A549 (cell line): ENCODE data around the gene NFATC3. TPM values are rescaled to one million over a fixed set of nuclear protein-coding genes. Genes with fewer than 3 reads are reported as not detected.

Source experiments
- ATAC-seq, 2 experiments: fragments of 200-7000 bp in 1 of 2; fragments of >200 bp in 1 of 2; cut with Nextera tagmentation in 1 of 2; cut with Tn5 transposase in 1 of 2; 3 replicates each; pipeline versions ENCODE4 v1.8.0 to v1.9.1; 2018 to 2020; ENCODE audit warnings: mild to moderate bottlenecking in 1 of 2, moderate library complexity in 1 of 2
- CTCF ChIA-PET: fragments of 300-600 bp; sonication (Branson Sonifier 250); formaldehyde crosslinking; extraction: SDS; loops from one replicate; lab custom pipeline; 2021; ENCODE audit warnings: antibody characterized with exemption, inconsistent platforms; lab: Yijun Ruan, JAX
- POLR2A ChIA-PET: fragments of 350-600 bp; formaldehyde crosslinking; extraction: SDS; loops from one replicate; lab custom pipeline; 2021; ENCODE audit warnings: antibody characterized with exemption, inconsistent platforms; lab: Yijun Ruan, JAX
- DNase-seq, 2 experiments: peaks; one replicate each; pipeline versions ENCODE4 v3.0.0 to v3.0.0-alpha.2; 2011 to 2016; ENCODE audit warnings: low read depth in 1 of 2, low spot score in 1 of 2
- FAIRE-seq: peaks from 2 replicates; lab custom pipeline; 2011; peaks lifted over from hg19 to GRCh38; lab: Jason Lieb, UNC
- H3K27ac ChIP-seq, 2 experiments: fragments of >200 bp; sonication (Bioruptor Twin); formaldehyde crosslinking; 3 replicates each; pipeline ENCODE4 v1.5.1; 2016 to 2017
- H3K4me1 ChIP-seq: fragments of >200 bp; sonication (Bioruptor Twin); formaldehyde crosslinking; 3 replicates; pipeline ENCODE4 v1.6.1; 2016
- H3K4me2 ChIP-seq: fragments of >200 bp; sonication (Bioruptor Twin); formaldehyde crosslinking; 3 replicates; pipeline ENCODE4 v1.6.1; 2016
- H3K4me3 ChIP-seq: fragments of >200 bp; sonication (Bioruptor Twin); formaldehyde crosslinking; 3 replicates; pipeline ENCODE4 v1.5.1; 2016
- H3K9me3 ChIP-seq: fragments of >200 bp; sonication (Bioruptor Twin); formaldehyde crosslinking; 3 replicates; pipeline ENCODE4 v1.6.1; 2016
- BHLHE40 ChIP-seq: IDR thresholded peaks from 2 replicates; pipeline ENCODE4 v1.6.1; 2012; ENCODE audit warnings: low read depth, low read length, inconsistent platforms
- CEBPB ChIP-seq, 2 experiments: fragments of >200 bp in 1 of 2; sonication (Bioruptor Twin) in 1 of 2; formaldehyde crosslinking in 1 of 2; IDR thresholded peaks; 2 replicates each; pipeline ENCODE4 v1.6.1; 2012 to 2016
- EHF ChIP-seq: fragments of 250-450 bp; sonication (Bioruptor Pico); IDR thresholded peaks from 2 replicates; pipeline ENCODE4 v1.5.0; 2020; ENCODE audit warnings: mild to moderate bottlenecking
- HDAC2 ChIP-seq: fragments of 200-600 bp; sonication (generic); IDR thresholded peaks from 2 replicates; pipeline ENCODE4 v1.6.1; 2016
- HOXB13 ChIP-seq: fragments of 250-450 bp; sonication (Bioruptor Pico); IDR thresholded peaks from 2 replicates; pipeline ENCODE4 v1.5.0; 2020; ENCODE audit warnings: low read depth, mild to moderate bottlenecking, moderate library complexity
- HOXB5 ChIP-seq: fragments of 250-450 bp; sonication (Bioruptor Pico); IDR thresholded peaks from 2 replicates; pipeline ENCODE4 v1.5.0; 2020; ENCODE audit warnings: mild to moderate bottlenecking, moderate library complexity
- JUNB ChIP-seq: fragments of >200 bp; sonication (Bioruptor Twin); formaldehyde crosslinking; IDR thresholded peaks from 2 replicates; pipeline ENCODE4 v1.6.1; 2016
- KDM1A ChIP-seq: fragments of 200-600 bp; sonication (generic); IDR thresholded peaks from 2 replicates; pipeline ENCODE4 v1.6.1; 2016; ENCODE audit warnings: low read depth, mild to moderate bottlenecking
- MAFK ChIP-seq: fragments of 450-650 bp; IDR thresholded peaks from 2 replicates; pipeline ENCODE4 v1.6.1; 2014; ENCODE audit not compliant: partially characterized antibody
- NPAS2 ChIP-seq: fragments of 250-450 bp; sonication (Bioruptor Pico); IDR thresholded peaks from 2 replicates; pipeline ENCODE4 v1.8.0; 2022; ENCODE audit warnings: mild to moderate bottlenecking, moderate library complexity, borderline replicate concordance
- NR3C1 ChIP-seq: fragments of >200 bp; sonication (Bioruptor Twin); formaldehyde crosslinking; IDR thresholded peaks from 3 replicates; pipeline ENCODE4 v1.6.1; 2017
- POLR2A ChIP-seq: IDR thresholded peaks from 2 replicates; pipeline ENCODE4 v1.6.1; 2012; ENCODE audit warnings: mild to moderate bottlenecking, low read length
- POLR2AphosphoS2 ChIP-seq: conservative IDR thresholded peaks from 2 replicates; pipeline ENCODE4 v1.6.1; 2012; ENCODE audit warnings: low read length, improper control_type of control experiment, inconsistent platforms
- RARB ChIP-seq: fragments of 250-450 bp; sonication (Bioruptor Pico); IDR thresholded peaks from 2 replicates; pipeline ENCODE4 v1.8.0; 2021; ENCODE audit warnings: mild to moderate bottlenecking, moderate library complexity
- RNF2 ChIP-seq: fragments of 200-600 bp; sonication (generic); IDR thresholded peaks from 2 replicates; pipeline ENCODE4 v1.6.1; 2016; ENCODE audit warnings: low read depth, mild to moderate bottlenecking, antibody characterized with exemption, moderate library complexity, borderline replicate concordance
- SMC3 ChIP-seq: fragments of >200 bp; sonication (Bioruptor Twin); formaldehyde crosslinking; IDR thresholded peaks from 3 replicates; pipeline ENCODE4 v1.6.1; 2018; ENCODE audit warnings: inconsistent platforms
- SREBF2 ChIP-seq: fragments of 450-650 bp; IDR thresholded peaks from 2 replicates; pipeline ENCODE4 v1.6.1; 2014; ENCODE audit warnings: mild to moderate bottlenecking, moderate library complexity
- ZNF302 ChIP-seq: fragments of 250-450 bp; sonication (Bioruptor Pico); IDR thresholded peaks from 2 replicates; pipeline ENCODE4 v1.9.0; 2021; ENCODE audit warnings: inconsistent platforms, mild to moderate bottlenecking, moderate library complexity
- ZSCAN20 ChIP-seq: fragments of 250-450 bp; sonication (Bioruptor Pico); IDR thresholded peaks from 2 replicates; pipeline ENCODE4 v1.8.0; 2022; ENCODE audit warnings: mild to moderate bottlenecking, moderate library complexity
- WGBS: methylation state at CpG from one replicate; pipeline ENCODE4 v1.1.6; 2017; ENCODE audit errors: missing lambda C conversion rate; 5-methylcytosine and 5-hydroxymethylcytosine counted together
- polyA plus RNA-seq, 4 experiments: library from polyadenylated mRNA; depleted of rRNA in 3 of 4; stranded (reverse); fragments of >200 nt; fragmentation: RNase III in 1 of 4; extraction: RNeasy Plus Mini Kit Qiagen cat#74134 plus additional on column Dnase treatment in 1 of 4; gene quantifications; 2 replicates in 3 of 4; 3 replicates in 1 of 4; pipeline ENCODE4 v1.2.3, GENCODE V29; 2011 to 2017
- TF ChIP-seq, protein P1 (sequence below): fragments of >200 bp; sonication (Bioruptor Twin); formaldehyde crosslinking; IDR thresholded peaks from 2 replicates; pipeline ENCODE4 v1.6.1; 2016
- TF ChIP-seq, protein P2 (sequence below): fragments of 450-650 bp; IDR thresholded peaks from 2 replicates; pipeline ENCODE4 v1.6.1; 2014; ENCODE audit warnings: antibody characterized with exemption
- TF ChIP-seq, protein P3 (sequence below): IDR thresholded peaks from 2 replicates; pipeline ENCODE4 v1.6.1; 2012
- TF ChIP-seq, protein P4 (sequence below): fragments of 250-450 bp; sonication (Bioruptor Pico); IDR thresholded peaks from 2 replicates; pipeline ENCODE4 v1.5.0; 2020; ENCODE audit warnings: low read depth, mild to moderate bottlenecking, moderate library complexity

NFATC3 gene
- polyA plus RNA-seq, 2 of the 4 experiments (the other 2 are of a cell fraction) = 13.3 to 23.9 TPM

DNA sequence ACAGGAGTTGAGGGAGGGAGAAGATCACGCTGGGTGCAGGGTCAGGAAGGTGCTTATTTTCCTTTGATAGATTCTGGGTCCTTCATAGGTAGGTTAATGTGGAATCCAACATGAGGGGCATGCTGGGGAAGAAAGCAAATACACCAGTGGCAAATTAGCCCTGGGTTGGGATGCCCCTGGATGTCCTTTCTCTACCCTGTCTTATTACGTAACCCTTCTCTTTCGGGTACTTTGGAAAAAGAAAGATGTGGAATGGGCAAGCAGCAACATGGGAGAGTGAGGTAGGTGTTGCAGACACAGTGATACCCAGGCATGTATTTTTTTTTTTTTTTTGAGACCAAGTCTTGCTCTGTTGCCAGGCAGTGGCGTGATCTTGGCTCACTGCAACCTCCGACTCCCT lies 188.3 kb downstream of the NFATC3 start:
- peaks cover 17% of the 10 kb centered on the region for H3K4me1 ChIP-seq
- TF ChIP-seq HOXB13 (CRISPR knock-in tag) (no peak), HDAC2 (no peak), EHF (CRISPR knock-in tag) (no peak), CEBPB (IDR thresholded peaks at IDR 0.05) (0 out of 4 replicates have a peak, but pooled peaks of 1 of the 2 experiments have one; percentile 7), RARB (CRISPR knock-in tag) (no peak)
- ChIA-PET POLR2A (interaction anchor here (1.3 to 1.8 kb wide), 2 partner anchors 9 to 10 kb away, joined by 4 to 9 read pairs; partner anchors contain the start of gene SLC7A6), CTCF (interaction anchor here (0.9 to 6.9 kb wide), 3 partner anchors 10 to 56 kb away, joined by 3 to 89 read pairs (median 5); partner anchors contain the start of gene SLC7A6)
- DNase-seq = no peak
- ATAC-seq = no peak
- FAIRE-seq = no peak
- 92% methylated on average over 5 of the region's 5 CpGs for WGBS
- H3K27ac ChIP-seq = no peak overlapping the region
- H3K9me3 ChIP-seq = no peaks in the 10 kb centered on the region
- no peak overlapping the region for H3K4me3 ChIP-seq
- no peak overlapping the region for H3K4me2 ChIP-seq

DNA sequence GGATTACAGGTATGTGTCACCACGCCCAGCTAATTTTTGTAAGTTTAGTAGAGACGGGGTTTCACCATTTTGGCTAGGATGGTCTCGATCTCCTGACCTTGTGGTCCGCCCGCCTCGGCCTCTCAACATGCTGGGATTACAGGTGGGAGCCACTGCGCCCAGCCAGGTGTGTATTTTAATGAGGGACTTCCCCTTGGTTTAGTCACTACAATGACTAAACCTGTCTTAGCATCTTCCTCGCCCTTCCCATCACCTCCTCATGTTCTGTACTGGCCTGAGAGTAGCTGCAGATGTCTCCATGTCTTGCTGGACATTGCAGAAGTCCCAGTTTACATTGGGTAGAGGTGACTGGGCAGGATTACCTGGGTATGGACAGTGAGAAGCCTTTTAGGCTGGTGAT lies 188.7 kb downstream of the NFATC3 start:
- POLR2A ChIA-PET = interaction anchor here (1.3 kb wide), 1 partner anchor 10 kb away, joined by 4 read pairs; no protein-coding TSS in a partner anchor
- H3K4me3 ChIP-seq = no peak overlapping the region
- no peak overlapping the region for H3K4me2 ChIP-seq
- WGBS = 92% methylated on average over 8 of the region's 8 CpGs
- FAIRE-seq = no peak
- H3K9me3 ChIP-seq = no peaks in the 10 kb centered on the region
- H3K4me1 ChIP-seq = peaks cover 14% of the 10 kb centered on the region; the same call in 2 of the 3 replicates
- H3K27ac ChIP-seq = no peak overlapping the region
- CTCF ChIA-PET = interaction anchor here (0.8 to 6.9 kb wide), 4 partner anchors 10 to 55 kb away, joined by 3 to 89 read pairs (median 6); partner anchors contain the start of gene SLC7A6
- TF ChIP-seq ZSCAN20 (CRISPR knock-in tag) (no peak), MAFK (no peak), HOXB5 (no peak), NPAS2 (CRISPR knock-in tag) (no peak), RNF2 (no peak), BHLHE40 (no peak), POLR2A (no peak), JUNB (no peak), KDM1A (no peak), CEBPB (IDR thresholded peaks at IDR 0.05) (no peak)
- TF ChIP-seq, protein P1, sequence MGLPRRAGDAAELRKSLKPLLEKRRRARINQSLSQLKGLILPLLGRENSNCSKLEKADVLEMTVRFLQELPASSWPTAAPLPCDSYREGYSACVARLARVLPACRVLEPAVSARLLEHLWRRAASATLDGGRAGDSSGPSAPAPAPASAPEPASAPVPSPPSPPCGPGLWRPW = no peak
- TF ChIP-seq, protein P2, sequence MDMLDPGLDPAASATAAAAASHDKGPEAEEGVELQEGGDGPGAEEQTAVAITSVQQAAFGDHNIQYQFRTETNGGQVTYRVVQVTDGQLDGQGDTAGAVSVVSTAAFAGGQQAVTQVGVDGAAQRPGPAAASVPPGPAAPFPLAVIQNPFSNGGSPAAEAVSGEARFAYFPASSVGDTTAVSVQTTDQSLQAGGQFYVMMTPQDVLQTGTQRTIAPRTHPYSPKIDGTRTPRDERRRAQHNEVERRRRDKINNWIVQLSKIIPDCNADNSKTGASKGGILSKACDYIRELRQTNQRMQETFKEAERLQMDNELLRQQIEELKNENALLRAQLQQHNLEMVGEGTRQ = no peak
- TF ChIP-seq, protein P3, sequence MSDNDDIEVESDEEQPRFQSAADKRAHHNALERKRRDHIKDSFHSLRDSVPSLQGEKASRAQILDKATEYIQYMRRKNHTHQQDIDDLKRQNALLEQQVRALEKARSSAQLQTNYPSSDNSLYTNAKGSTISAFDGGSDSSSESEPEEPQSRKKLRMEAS = no peak
- ATAC-seq = no peak
- no peak for DNase-seq

DNA sequence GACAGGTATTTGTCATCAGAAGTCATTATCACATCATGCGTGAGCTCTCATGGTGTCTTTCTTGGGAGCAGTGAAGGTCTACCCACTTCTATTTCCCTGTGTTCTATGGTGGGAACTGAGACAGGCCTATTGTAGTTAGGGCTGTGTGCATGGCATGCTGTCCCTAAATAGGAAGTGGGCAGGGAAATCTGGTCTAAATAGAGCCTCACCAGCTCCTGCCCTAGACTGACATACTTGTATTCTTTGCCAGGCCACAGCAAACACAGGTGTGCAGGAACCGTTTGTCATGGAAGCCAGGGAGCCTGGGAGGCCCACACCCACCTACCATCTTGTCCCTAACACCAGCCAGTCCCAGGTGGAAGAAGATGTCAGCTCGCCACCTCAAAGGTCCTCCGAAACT lies 189.3 kb downstream of the NFATC3 start:
- H3K4me3 ChIP-seq = no peak overlapping the region
- no peak for FAIRE-seq
- POLR2A ChIA-PET = interaction anchor here (1.3 kb wide), 1 partner anchor 11 kb away, joined by 4 read pairs; no protein-coding TSS in a partner anchor
- no peak for DNase-seq
- H3K9me3 ChIP-seq = no peaks in the 10 kb centered on the region
- peaks cover 9% of the 10 kb centered on the region; the same call in 2 of the 3 replicates for H3K4me1 ChIP-seq
- ATAC-seq = no peak
- no peak overlapping the region for H3K4me2 ChIP-seq
- 95% methylated on average over 4 of the region's 4 CpGs for WGBS
- H3K27ac ChIP-seq = no peak overlapping the region
- TF ChIP-seq SREBF2 (no peak), POLR2AphosphoS2 (0 out of 2 replicates have a peak, but pooled peaks have one; percentile 37), NR3C1 (no peak), HOXB5 (no peak), ZNF302 (CRISPR knock-in tag) (no peak), SMC3 (no peak)
- TF ChIP-seq, protein P2 = no peak
- TF ChIP-seq, protein P4, sequence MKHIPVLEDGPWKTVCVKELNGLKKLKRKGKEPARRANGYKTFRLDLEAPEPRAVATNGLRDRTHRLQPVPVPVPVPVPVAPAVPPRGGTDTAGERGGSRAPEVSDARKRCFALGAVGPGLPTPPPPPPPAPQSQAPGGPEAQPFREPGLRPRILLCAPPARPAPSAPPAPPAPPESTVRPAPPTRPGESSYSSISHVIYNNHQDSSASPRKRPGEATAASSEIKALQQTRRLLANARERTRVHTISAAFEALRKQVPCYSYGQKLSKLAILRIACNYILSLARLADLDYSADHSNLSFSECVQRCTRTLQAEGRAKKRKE (CRISPR knock-in tag) = no peak
- CTCF ChIA-PET = interaction anchor here (0.8 to 6.9 kb wide), 5 partner anchors 9 to 55 kb away, joined by 3 to 89 read pairs (median 5); partner anchors contain the start of gene SLC7A6
